GM18870 (cell line): ENCODE results near the gene CSF1.

ENCODE experiments used
- ATAC-seq: cut with Tn5 transposase; IDR thresholded peaks from one replicate; pipeline ENCODE4 v1.9.1; 2021; ENCODE audit warnings: moderate library complexity; ENCODE audit not compliant: unreplicated experiment

The CSF1 gene

GRCh38 chr1:109882288-109883245 lies 28.1 kb upstream of the CSF1 start:
- ATAC-seq: no peak

DNA sequence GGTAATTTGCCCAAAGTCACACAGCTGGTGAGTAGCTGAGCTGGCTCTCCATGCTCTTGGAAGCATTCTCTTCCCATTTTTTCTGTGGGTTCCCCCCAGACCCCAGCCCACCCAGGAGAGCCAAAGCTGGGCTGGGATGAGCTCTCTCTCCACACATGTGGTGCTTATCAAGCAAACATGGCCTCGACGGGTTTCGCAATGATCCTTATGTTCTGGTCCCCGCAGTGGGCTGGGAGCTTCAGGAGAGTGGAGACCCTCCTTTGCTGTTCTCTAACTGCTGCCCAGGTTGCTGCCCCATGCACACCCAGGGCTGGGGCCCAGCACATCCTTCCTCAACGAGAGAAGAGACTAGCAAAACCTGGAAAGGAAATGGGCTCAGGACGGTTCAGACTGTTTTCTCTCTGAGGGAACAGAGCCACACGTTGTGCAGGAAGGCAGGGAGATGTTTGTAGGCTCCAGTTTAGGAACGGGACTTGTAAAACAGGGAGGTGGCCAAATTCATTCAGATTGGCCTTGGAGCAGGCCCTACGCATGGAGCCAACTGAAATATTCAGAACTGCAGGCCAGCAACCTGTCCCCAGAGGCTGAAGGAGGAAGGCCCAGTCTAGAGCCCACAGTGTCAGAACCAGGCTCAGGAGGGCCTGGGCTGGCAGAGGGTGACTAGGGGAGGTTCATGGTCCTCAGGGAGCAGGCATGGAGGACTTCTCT lies 27.2 kb upstream of the CSF1 start:
- no peak for ATAC-seq

DNA sequence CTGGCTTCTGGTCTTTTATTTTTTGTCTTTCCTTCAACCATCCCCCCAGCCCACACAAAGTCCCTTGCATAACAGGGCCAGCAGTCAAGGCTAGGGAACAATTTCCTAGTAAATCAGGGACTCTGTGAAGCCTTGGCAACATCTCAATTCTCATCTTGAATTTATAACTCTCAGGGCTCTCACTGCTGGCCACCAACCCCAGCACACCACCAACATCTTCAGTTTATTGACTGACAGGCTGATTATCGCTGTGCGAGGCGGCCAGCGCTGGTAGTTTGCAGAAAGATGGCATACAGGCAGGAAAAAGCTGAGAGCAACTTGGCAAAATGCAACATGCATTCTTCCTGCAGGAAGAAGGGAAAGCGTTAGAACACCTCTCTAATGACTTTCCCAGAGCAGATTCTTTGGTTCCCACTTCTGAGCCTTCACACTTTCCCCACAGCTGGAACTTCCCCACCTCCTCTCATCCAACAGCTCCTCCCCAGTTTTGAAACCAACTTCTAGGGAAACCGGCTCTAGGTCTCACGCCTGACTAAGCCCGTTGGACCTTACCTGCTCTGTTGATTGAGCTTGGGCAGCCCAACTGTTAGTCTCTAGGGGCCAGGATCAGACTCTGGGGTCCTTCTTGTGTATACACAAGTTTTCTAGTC lies 26.3 kb upstream of the CSF1 start:
- no peak for ATAC-seq

- ATAC-seq: no peak
Observed at GRCh38 chr1:109885589-109885988, 25.1 kb upstream of the CSF1 start.

- no peak for ATAC-seq
Observed at GRCh38 chr1:109886827-109887226, 23.8 kb upstream of the CSF1 start.

GRCh38 chr1:109887271-109887670 lies 23.4 kb upstream of the CSF1 start:
- ATAC-seq: no peak

- no peak for ATAC-seq
Observed at GRCh38 chr1:109887884-109888283, 22.8 kb upstream of the CSF1 start.

DNA sequence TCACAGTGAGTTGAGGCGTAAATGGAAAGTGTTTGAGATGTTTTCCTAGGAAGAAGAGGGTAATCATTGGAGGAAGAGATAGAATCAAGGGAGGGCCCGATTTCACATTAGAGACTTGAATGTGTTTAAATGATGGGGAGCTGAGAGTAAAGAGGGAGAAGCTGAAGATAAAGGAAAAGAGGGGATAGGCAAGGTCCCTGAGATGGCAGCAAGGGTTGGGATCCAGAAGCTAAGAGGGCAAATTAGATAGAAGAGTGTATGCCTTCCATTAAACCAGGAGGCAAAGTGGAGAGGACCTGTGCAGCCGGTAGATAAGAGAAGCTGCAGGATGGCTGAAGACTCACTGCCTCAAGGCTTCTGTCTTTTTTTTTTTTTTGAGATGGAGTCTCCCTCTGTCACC lies 21.6 kb upstream of the CSF1 start:
- ATAC-seq: no peak

- no peak for ATAC-seq
Observed at GRCh38 chr1:109890115-109890953, 20.3 kb upstream of the CSF1 start.

GRCh38 chr1:109891930-109892329 lies 18.7 kb upstream of the CSF1 start:
- no peak for ATAC-seq

DNA sequence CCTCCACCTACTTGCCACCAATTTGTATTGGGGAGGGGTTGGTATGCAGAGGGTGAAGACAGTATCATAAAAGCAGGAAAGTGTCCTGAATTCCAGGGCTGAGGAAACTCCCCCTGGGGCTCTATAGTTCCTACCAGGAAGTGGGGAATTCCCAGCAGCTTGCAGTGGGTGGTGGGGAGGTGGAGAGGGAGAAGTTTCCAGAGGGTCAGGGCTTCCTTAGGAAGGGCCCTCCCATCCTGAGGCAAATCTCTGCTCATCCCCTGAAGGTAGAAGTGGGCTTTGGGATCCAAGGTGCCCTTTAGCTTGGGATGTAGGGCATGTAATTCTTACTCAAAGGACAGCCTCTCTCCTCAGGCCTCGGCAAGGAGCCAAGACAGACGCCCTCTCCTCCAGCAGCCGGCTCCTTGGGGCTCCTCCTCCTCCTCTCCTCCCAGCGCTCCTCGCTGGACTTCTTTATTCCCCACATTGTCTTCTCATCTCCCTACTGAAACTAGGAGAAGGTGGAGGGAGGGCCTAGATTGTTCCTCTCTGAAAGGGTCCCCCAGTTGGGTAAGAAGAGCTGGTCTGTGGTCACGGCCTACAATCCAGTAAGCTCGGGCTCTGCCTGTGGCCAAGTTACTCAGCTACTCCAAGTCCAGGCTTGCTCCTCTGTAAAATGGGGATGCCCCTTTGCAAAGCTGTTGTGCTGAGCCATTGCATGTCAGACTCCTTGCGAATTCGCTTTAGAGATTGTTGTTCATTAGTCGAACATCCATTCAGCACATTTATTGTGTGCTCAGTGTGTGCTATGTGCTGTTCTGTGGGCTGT lies 17.9 kb upstream of the CSF1 start:
- no peak for ATAC-seq

- no peak for ATAC-seq
Observed at GRCh38 chr1:109893532-109894171, 17.0 kb upstream of the CSF1 start.

DNA sequence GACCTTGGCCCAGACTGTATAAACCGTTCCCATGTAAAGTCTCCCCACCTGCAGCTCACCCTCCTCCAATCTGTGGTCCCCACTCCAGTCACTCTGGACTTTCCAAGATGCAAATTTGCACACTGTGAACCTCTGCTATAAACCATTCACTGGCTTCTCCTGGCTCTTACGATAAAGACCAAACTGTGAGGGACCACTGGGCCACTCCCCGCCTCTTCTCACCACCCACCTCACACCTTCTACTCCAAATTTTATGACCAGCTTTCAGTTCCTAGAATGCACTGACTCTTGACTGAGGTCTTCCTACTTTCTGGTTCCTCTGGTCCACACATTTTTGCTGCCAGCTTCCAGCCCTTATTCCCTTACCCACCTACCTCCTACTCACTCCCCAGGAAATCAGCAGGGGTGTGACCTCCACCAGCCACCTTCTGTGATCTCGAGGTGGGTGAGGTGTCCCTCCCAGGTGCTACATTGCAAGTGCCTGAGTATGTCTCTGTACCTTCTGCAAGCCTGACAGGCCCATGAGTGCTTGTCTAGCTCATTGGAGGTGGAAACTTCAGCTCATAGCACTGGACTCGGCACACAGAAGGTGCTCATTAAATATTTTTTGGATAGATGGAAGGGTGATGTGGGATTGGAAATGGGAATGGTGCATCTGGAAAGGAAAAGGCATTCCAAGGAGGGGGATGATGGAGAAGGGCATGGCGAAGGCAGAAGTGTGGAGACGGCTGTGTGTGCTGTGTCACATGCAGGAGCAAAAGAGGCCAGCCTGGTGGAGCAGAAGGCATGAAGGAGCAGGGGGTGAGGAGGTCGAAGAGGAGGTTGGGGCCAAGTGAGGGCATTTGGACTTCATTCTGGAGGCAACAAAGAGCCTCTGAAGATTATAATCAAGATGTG lies 15.6 kb upstream of the CSF1 start:
- no peak for ATAC-seq

- no peak for ATAC-seq
Observed at GRCh38 chr1:109895720-109896504, 14.7 kb upstream of the CSF1 start.

DNA sequence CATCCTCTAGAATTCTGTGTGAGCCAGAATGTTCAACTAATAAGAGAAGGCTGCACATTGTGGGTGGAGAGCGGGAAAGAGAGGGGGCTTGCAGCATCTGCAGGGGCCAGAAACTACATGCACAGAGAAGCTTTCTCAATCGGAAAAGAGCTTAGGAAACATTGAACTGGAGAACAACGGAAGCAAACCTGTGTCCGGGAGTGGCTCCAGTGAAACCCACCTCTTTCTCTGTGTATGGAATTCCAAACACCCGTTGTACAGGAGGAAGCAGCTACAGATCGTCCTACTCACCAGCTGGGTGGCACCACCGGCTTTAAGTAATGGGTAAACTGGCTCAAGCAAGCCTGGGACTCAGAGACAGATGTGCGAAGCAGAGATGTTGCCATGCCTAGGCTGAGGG lies 14.0 kb upstream of the CSF1 start:
- no peak for ATAC-seq

DNA sequence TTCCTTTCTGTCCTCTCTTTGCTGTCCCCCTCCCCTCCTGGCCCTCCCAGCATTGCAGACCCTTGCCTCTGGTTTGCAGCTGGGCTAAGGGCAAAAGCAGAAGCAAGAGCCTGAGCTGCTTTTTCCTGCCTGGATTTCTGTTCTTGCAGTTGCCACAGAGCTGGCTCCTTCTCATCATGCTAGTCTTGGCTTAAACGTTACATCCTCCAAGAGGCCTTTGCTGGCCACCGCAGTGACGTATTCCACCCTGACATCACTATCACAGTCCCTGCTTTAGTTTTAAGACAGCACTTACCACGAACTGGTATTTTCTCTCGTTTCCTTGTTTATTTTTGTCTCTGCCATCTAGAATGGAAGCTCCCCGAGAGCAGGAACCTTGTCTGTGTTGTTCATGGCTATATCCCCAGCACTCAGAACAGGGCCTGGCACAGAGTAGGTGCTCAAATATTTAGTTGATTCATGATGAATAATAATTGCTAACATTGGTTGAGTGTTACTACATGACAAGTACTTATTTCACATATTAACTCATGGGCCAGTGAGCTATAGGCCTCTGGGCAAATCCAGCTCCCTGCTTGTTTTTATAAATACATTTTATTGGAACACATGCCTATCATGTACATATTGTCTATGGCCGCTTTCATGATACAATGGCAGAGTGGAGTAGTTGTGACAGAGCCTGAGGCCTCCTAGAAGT lies 13.2 kb upstream of the CSF1 start:
- ATAC-seq: no peak

- ATAC-seq: no peak
Observed at GRCh38 chr1:109898842-109899241, 11.8 kb upstream of the CSF1 start.
